HCT116 (cell line): ENCODE results near the gene SLC37A3. TPM values are rescaled to one million over a fixed set of nuclear protein-coding genes. Genes with fewer than 3 reads are reported as not detected.

Experiments
- ATAC-seq: fragments of 200-7000 bp; cut with Tn5 transposase; 2 replicates; pipeline ENCODE4 v1.9.1; 2020; ENCODE audit warnings: mild to moderate bottlenecking, moderate library complexity
- BruUV-seq: library from RNA; stranded (reverse); fragments of 400-500 nt; replicated peaks from 2 replicates; lab custom pipeline; 2021; lab: Mats Ljungman, UMichigan
- CTCF ChIA-PET: fragments of 300-600 bp; sonication (Branson Sonifier 250); formaldehyde crosslinking; loops from one replicate; lab custom pipeline; 2021; ENCODE audit warnings: antibody characterized with exemption; lab: Charles Lee
- POLR2A ChIA-PET: fragments of 300-600, 350-600 bp; sonication (Branson Sonifier 250); formaldehyde crosslinking; loops from one replicate; lab custom pipeline; 2021; ENCODE audit warnings: antibody characterized with exemption; lab: Charles Lee
- RAD21 ChIA-PET, 2 experiments: fragments of 300-600 bp; sonication (Branson Sonifier 250); formaldehyde crosslinking; loops; one replicate each; lab custom pipeline; 2023; ENCODE audit warnings: low total read pairs in 2 of 2; ENCODE audit not compliant: uncharacterized antibody in 2 of 2, unreplicated experiment in 2 of 2, low non-redundant PET in 1 of 2; lab: Charles Lee
- DNase-seq: peaks from one replicate; pipeline ENCODE4 v3.0.0-alpha.2; 2010; ENCODE audit warnings: low read depth, low spot score
- H2AFZ ChIP-seq: fragments of 200-600 bp; shearing (Covaris generic), sonication (generic); 2 replicates; pipeline ENCODE4 v1.6.1; 2017; ENCODE audit warnings: low read depth, mixed run types, mixed read lengths, antibody characterized with exemption, low read length; ENCODE audit not compliant: poor library complexity, severe bottlenecking
- H3K27ac ChIP-seq: 2 replicates; pipeline ENCODE4 v1.5.1; 2012; ENCODE audit warnings: low read depth, low read length
- H3K27me3 ChIP-seq: fragments of 200-600 bp; sonication (generic); 2 replicates; pipeline ENCODE4 v1.6.1; 2016; ENCODE audit warnings: mixed run types, low read length, mixed read lengths; ENCODE audit not compliant: insufficient read depth
- H3K36me3 ChIP-seq, 2 experiments: fragments of 200-500 bp in 1 of 2; fragments of 200-600 bp in 1 of 2; sonication (Bioruptor generic) in 1 of 2; sonication (generic) in 1 of 2; 2 replicates each; pipeline versions ENCODE4 v1.5.1 to v1.6.1; 2014 to 2016; ENCODE audit warnings: low read length in 2 of 2, inconsistent platforms in 1 of 2, mixed read lengths in 1 of 2, mixed run types in 1 of 2; ENCODE audit not compliant: insufficient read depth in 2 of 2, control insufficient read depth in 1 of 2
- H3K4me1 ChIP-seq, 2 experiments: fragments of 200-600 bp in 1 of 2; sonication (generic) in 1 of 2; 2 replicates each; pipeline versions ENCODE4 v1.5.1 to v1.6.1; 2012 to 2017; ENCODE audit warnings: low read length in 2 of 2, inconsistent platforms in 1 of 2, mild to moderate bottlenecking in 1 of 2, mixed read lengths in 1 of 2, mixed run types in 1 of 2, moderate library complexity in 1 of 2; ENCODE audit not compliant: insufficient read depth in 2 of 2, control insufficient read depth in 1 of 2
- H3K4me2 ChIP-seq: fragments of 200-600 bp; sonication (generic); 2 replicates; pipeline ENCODE4 v1.6.1; 2017; ENCODE audit warnings: mixed run types, low read length, mixed read lengths
- H3K4me3 ChIP-seq, 2 experiments: fragments of 200-600 bp in 1 of 2; sonication (generic) in 1 of 2; replicated peaks in 1 of 2; 2 replicates each; pipeline ENCODE4 v1.5.1; 2011 to 2016; ENCODE audit warnings: low read length in 2 of 2, control low read depth in 1 of 2, low read depth in 1 of 2, mild to moderate bottlenecking in 1 of 2, mixed read lengths in 1 of 2, mixed run types in 1 of 2
- H3K79me2 ChIP-seq: fragments of 200-600 bp; sonication (generic); 2 replicates; pipeline ENCODE4 v1.6.1; 2017; ENCODE audit warnings: mild to moderate bottlenecking, mixed run types, low read length, moderate library complexity, mixed read lengths; ENCODE audit not compliant: insufficient read depth
- H3K9ac ChIP-seq: fragments of 200-600 bp; sonication (generic); 2 replicates; pipeline ENCODE4 v1.6.1; 2016; ENCODE audit warnings: low read length, mixed read lengths
- H3K9me2 ChIP-seq: fragments of 200-600 bp; sonication (generic), shearing (Covaris generic); 2 replicates; pipeline ENCODE4 v1.6.1; 2017; ENCODE audit warnings: mixed run types, mild to moderate bottlenecking, moderate library complexity; ENCODE audit not compliant: insufficient read depth
- H3K9me3 ChIP-seq, 2 experiments: fragments of 200-500 bp in 1 of 2; fragments of 200-600 bp in 1 of 2; sonication (Bioruptor generic) in 1 of 2; sonication (generic) in 1 of 2; 2 replicates each; pipeline ENCODE4 v1.6.1; 2014 to 2017; ENCODE audit warnings: low read length in 2 of 2, mixed read lengths in 2 of 2, inconsistent platforms in 1 of 2, low read depth in 1 of 2, mild to moderate bottlenecking in 1 of 2, mixed run types in 1 of 2, moderate library complexity in 1 of 2; ENCODE audit not compliant: control insufficient read depth in 1 of 2, insufficient read depth in 1 of 2
- H4K20me1 ChIP-seq: fragments of 200-600 bp; sonication (generic), shearing (Covaris generic); 2 replicates; pipeline ENCODE4 v1.6.1; 2017; ENCODE audit warnings: mixed run types, mild to moderate bottlenecking, moderate library complexity; ENCODE audit not compliant: insufficient read depth
- EZH2 ChIP-seq: fragments of 200-600 bp; sonication (generic); IDR thresholded peaks from 2 replicates; pipeline ENCODE4 v1.6.1; 2017; ENCODE audit warnings: antibody characterized with exemption, mixed run types
- EZH2phosphoT487 ChIP-seq: fragments of 200-600 bp; IDR thresholded peaks from 2 replicates; pipeline ENCODE4 v1.6.1; 2018; ENCODE audit warnings: antibody characterized with exemption, borderline replicate concordance
- FOSL1 ChIP-seq: IDR thresholded peaks from 2 replicates; pipeline ENCODE4 v1.6.1; 2012; ENCODE audit warnings: low read depth
- RAD21 ChIP-seq: IDR thresholded peaks from 2 replicates; pipeline ENCODE4 v1.6.1; 2012; ENCODE audit warnings: low read depth, mild to moderate bottlenecking
- SIN3A ChIP-seq: IDR thresholded peaks from 2 replicates; pipeline ENCODE4 v1.6.1; 2012; ENCODE audit warnings: low read depth
- SRF ChIP-seq: IDR thresholded peaks from 2 replicates; pipeline ENCODE4 v1.6.1; 2012; ENCODE audit warnings: low read depth
- TCF7L2 ChIP-seq: IDR thresholded peaks from 2 replicates; pipeline ENCODE4 v1.7.0; 2011; ENCODE audit warnings: borderline replicate concordance, inconsistent platforms; ENCODE audit not compliant: insufficient read depth, insufficient read length; ENCODE audit errors: extremely low read depth
- ZFX ChIP-seq: fragments of 450-650 bp; IDR thresholded peaks from 2 replicates; pipeline ENCODE4 v1.6.1; 2017
- intact Hi-C: fragments of 100-400 bp; cut with micrococcal nuclease; formaldehyde crosslinking; loops from 2 replicates; pipeline ENCODE4 v1.10.0; 2022
- total RNA-seq: library from RNA; stranded (reverse); gene quantifications from one replicate; pipeline ENCODE4 v1.2.1, GENCODE V29; 2021; ENCODE audit not compliant: unreplicated experiment
- TF ChIP-seq, protein P1 (sequence below): IDR thresholded peaks from 2 replicates; pipeline ENCODE4 v1.6.1; 2012
- TF ChIP-seq, protein P2 (sequence below): IDR thresholded peaks from 2 replicates; pipeline ENCODE4 v1.6.1; 2012

The SLC37A3 gene
- total RNA-seq, 1 experiment from 2014 or later = 41.8 TPM

DNA sequence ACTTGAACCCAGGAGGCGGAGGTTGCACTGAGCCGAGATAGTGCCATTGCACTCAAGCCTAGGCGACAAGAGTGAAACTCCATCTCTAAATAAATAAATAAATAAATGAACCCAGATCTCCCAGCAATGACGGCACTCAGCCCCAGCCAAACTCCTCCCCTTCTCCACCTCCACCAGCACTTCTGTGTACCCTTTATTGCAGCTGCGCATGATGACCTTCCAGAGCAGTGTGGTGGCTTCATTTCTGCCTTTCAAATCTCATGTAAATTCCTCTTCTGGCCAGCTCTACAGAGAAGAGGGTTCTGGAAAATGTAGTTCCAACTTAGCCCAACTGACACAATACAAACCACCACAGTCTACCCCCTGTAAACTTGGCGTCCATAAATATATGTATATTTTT lies 108.5 kb downstream of the SLC37A3 start:
- intact Hi-C loops = no loop called here
- no peak overlapping the region for H3K4me2 ChIP-seq
- no peaks in the 10 kb centered on the region for H4K20me1 ChIP-seq
- TF ChIP-seq RAD21 (no peak), FOSL1 (no peak), ZFX (no peak)
- no peaks in the 10 kb centered on the region for H3K4me1 ChIP-seq
- no peak overlapping the region for H3K4me3 ChIP-seq
- CTCF ChIA-PET = no interaction called here
- no TSS peak for BruUV-seq
- no peaks in the 10 kb centered on the region for H3K36me3 ChIP-seq
- no peaks in the 10 kb centered on the region for H3K9me3 ChIP-seq
- H3K27ac ChIP-seq = no peak overlapping the region
- POLR2A ChIA-PET = no interaction called here
- ATAC-seq (no peak), DNase-seq (no peak)
- H3K9me2 ChIP-seq = no peaks in the 10 kb centered on the region
- no peak overlapping the region for H2AFZ ChIP-seq
- RAD21 ChIA-PET = no interaction called here
- H3K79me2 ChIP-seq = no peaks in the 10 kb centered on the region
- H3K9ac ChIP-seq = no peak overlapping the region
- no peaks in the 10 kb centered on the region for H3K27me3 ChIP-seq

DNA sequence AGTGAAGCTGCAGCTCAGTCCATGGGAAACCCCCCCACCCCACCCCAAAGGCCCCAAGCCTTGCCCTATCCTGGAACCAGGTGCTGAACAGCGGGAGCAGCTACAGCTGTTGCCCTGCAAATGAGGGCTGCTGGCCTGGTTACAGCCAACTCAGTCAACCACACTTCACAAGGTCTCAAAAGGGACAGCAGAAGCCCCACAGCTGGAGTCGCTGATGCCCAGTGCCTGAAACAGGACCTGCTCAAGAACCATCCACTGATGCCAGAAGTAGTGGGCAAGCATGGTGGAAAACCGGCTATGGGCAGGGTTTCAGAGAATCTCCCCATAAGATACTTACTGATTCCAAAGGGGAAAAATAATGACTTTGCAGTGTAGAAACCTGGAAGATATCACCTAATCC lies 110.3 kb downstream of the SLC37A3 start:
- Histone ChIP-seq H3K4me1 (no peaks in the 10 kb centered on the region), H4K20me1 (no peaks in the 10 kb centered on the region), H3K9ac (no peak overlapping the region), H3K9me3 (no peaks in the 10 kb centered on the region), H3K4me3 (no peak overlapping the region), H3K27ac (no peak overlapping the region), H3K36me3 (no peaks in the 10 kb centered on the region), H3K79me2 (no peaks in the 10 kb centered on the region), H3K27me3 (no peaks in the 10 kb centered on the region), H2AFZ (no peak overlapping the region), H3K4me2 (no peak overlapping the region), H3K9me2 (no peaks in the 10 kb centered on the region)
- ChIA-PET CTCF (no interaction called here), POLR2A (no interaction called here), RAD21 (no interaction called here)
- DNase-seq (no peak), ATAC-seq (no peak)
- TF ChIP-seq EZH2 (no peak), FOSL1 (no peak), EZH2phosphoT487 (no peak), SIN3A (no peak), SRF (no peak), TCF7L2 (no peak)
- TF ChIP-seq, protein P1, sequence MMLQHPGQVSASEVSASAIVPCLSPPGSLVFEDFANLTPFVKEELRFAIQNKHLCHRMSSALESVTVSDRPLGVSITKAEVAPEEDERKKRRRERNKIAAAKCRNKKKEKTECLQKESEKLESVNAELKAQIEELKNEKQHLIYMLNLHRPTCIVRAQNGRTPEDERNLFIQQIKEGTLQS = no peak
- TF ChIP-seq, protein P2, sequence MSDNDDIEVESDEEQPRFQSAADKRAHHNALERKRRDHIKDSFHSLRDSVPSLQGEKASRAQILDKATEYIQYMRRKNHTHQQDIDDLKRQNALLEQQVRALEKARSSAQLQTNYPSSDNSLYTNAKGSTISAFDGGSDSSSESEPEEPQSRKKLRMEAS = no peak
- intact Hi-C loops = no loop called here
- no TSS peak for BruUV-seq
